Keratinocyte (primary cell): ENCODE measurements around the gene ENTREP1. TPM values are rescaled to one million over a fixed set of nuclear protein-coding genes. Genes with fewer than 3 reads are reported as not detected.

Experiments
- DNase-seq: peaks from one replicate; pipeline ENCODE4 v3.0.0-alpha.2; 2011; ENCODE audit warnings: low read depth, missing footprints, low spot score
- FAIRE-seq: peaks from 2 replicates; lab custom pipeline; 2011; peaks lifted over from hg19 to GRCh38; lab: Jason Lieb, UNC
- H2AFZ ChIP-seq: 2 replicates; pipeline ENCODE4 v1.6.0; 2012; ENCODE audit warnings: low read length, control low read depth, inconsistent platforms; ENCODE audit not compliant: control insufficient read depth
- H3K27ac ChIP-seq: 2 replicates; pipeline ENCODE4 v1.5.1; 2011; ENCODE audit warnings: low read length; ENCODE audit not compliant: control insufficient read depth, insufficient read depth
- H3K27me3 ChIP-seq: 3 replicates; pipeline ENCODE4 v1.6.0; 2011; ENCODE audit warnings: low read length; ENCODE audit not compliant: control insufficient read depth, insufficient read depth; ENCODE audit errors: extremely low read depth
- H3K36me3 ChIP-seq, 2 experiments: 2 replicates in 1 of 2; 3 replicates in 1 of 2; pipeline ENCODE4 v1.5.1; 2011; ENCODE audit warnings: low read length in 2 of 2, mild to moderate bottlenecking in 1 of 2; ENCODE audit not compliant: control insufficient read depth in 2 of 2, insufficient read depth in 2 of 2; ENCODE audit errors: extremely low read depth in 1 of 2
- H3K4me1 ChIP-seq: 3 replicates; pipeline ENCODE4 v1.5.1; 2011; ENCODE audit warnings: low read length; ENCODE audit not compliant: control insufficient read depth, insufficient read depth; ENCODE audit errors: extremely low read depth
- H3K4me2 ChIP-seq: 3 replicates; pipeline ENCODE4 v1.6.0; 2011; ENCODE audit warnings: low read depth, low read length; ENCODE audit not compliant: control insufficient read depth, insufficient read depth; ENCODE audit errors: extremely low read depth
- H3K4me3 ChIP-seq, 3 experiments: fragments of 200-600 bp in 1 of 3; sonication (generic) in 1 of 3; 2 replicates in 2 of 3; 3 replicates in 1 of 3; pipeline ENCODE4 v1.5.1; 2011 to 2016; ENCODE audit warnings: low read length in 3 of 3, mild to moderate bottlenecking in 3 of 3, control low read depth in 2 of 3, inconsistent platforms in 1 of 3, low read depth in 1 of 3, mixed read lengths in 1 of 3, mixed run types in 1 of 3, moderate library complexity in 1 of 3; ENCODE audit not compliant: control insufficient read depth in 2 of 3, insufficient read depth in 2 of 3; ENCODE audit errors: extremely low read depth in 1 of 3
- H3K79me2 ChIP-seq: 2 replicates; pipeline ENCODE4 v1.6.0; 2012; ENCODE audit warnings: low read length; ENCODE audit not compliant: control insufficient read depth, insufficient read depth
- H3K9ac ChIP-seq: 3 replicates; pipeline ENCODE4 v1.6.0; 2011; ENCODE audit warnings: low read length; ENCODE audit not compliant: control insufficient read depth, insufficient read depth; ENCODE audit errors: extremely low read depth
- H3K9me1 ChIP-seq: 3 replicates; pipeline ENCODE4 v1.6.0; 2011; ENCODE audit warnings: low read length; ENCODE audit not compliant: control insufficient read depth, insufficient read depth; ENCODE audit errors: extremely low read depth
- H3K9me3 ChIP-seq: 2 replicates; pipeline ENCODE4 v1.5.1; 2012; ENCODE audit warnings: low read depth, low read length; ENCODE audit not compliant: control insufficient read depth
- H4K20me1 ChIP-seq: 3 replicates; pipeline ENCODE4 v1.6.0; 2011; ENCODE audit warnings: low read length; ENCODE audit not compliant: control insufficient read depth, insufficient read depth; ENCODE audit errors: extremely low read depth
- CTCF ChIP-seq, 3 experiments: IDR thresholded peaks in 1 of 3; conservative IDR thresholded peaks in 1 of 3; optimal IDR thresholded peaks in 1 of 3; 2 replicates in 2 of 3; 3 replicates in 1 of 3; pipeline versions ENCODE3 to v1.5.1; 2011; ENCODE audit warnings: low read length in 3 of 3, mild to moderate bottlenecking in 3 of 3, moderate library complexity in 2 of 3, control low read depth in 1 of 3, inconsistent platforms in 1 of 3; ENCODE audit not compliant: insufficient read depth in 2 of 3; ENCODE audit errors: extremely low read depth in 1 of 3
- EZH2 ChIP-seq: IDR thresholded peaks from one replicate; pipeline ENCODE4 v1.6.1; 2012; ENCODE audit warnings: inconsistent platforms, mild to moderate bottlenecking, low read length, moderate library complexity
- dilution Hi-C: fragments of 300-500 bp; cut with MboI; formaldehyde crosslinking; loops from one replicate; pipeline ENCODE4 v1.7.0; 2020; ENCODE audit warnings: low sequenced_read_pairs; ENCODE audit not compliant: extremely low pct_ligation_motif_present
- polyA plus RNA-seq, 5 experiments: library from polyadenylated mRNA; depleted of rRNA in 3 of 5; stranded (reverse) in 3 of 5; stranded (forward) in 1 of 5; unstranded in 1 of 5; fragments of >200 nt; gene quantifications; 1 replicate in 1 of 5; 2 replicates in 3 of 5; 3 replicates in 1 of 5; pipeline versions ENCODE4 v1.2.1 to v1.2.3, GENCODE V29; 2011 to 2012; ENCODE audit warnings: missing spikeins in 2 of 5, low read depth in 1 of 5, low replicate concordance in 1 of 5

The ENTREP1 gene
- polyA plus RNA-seq, 1 donor (not counting 4 experiments of a cell fraction or from before 2014, with no cell fraction given), result 0.52 TPM

GRCh38 chr9:69317081-69317480 lies 7.9 kb upstream of the ENTREP1 start:
- peaks cover 5% of the 10 kb centered on the region for H3K4me1 ChIP-seq
- H3K9me1 ChIP-seq, result no peaks in the 10 kb centered on the region
- H3K4me2 ChIP-seq, result no peak overlapping the region
- H3K9me3 ChIP-seq, result peaks cover 7% of the 10 kb centered on the region
- no peaks in the 10 kb centered on the region for H3K79me2 ChIP-seq
- DNase-seq (no peak), FAIRE-seq (no peak)
- TF ChIP-seq CTCF (optimal IDR thresholded peaks at IDR 0.05 in 1 of 3, IDR thresholded peaks at IDR 0.05 in 1 of 3, conservative IDR thresholded peaks at IDR 0.05 in 1 of 3; ENCODE audit: extremely low read depth in 1 of 3, insufficient read depth in 2 of 3, low read length in 3 of 3) (no peak), EZH2 (no peak)
- H3K27me3 ChIP-seq, result no peaks in the 10 kb centered on the region
- H3K27ac ChIP-seq, result no peak overlapping the region
- H3K36me3 ChIP-seq, result no peaks in the 10 kb centered on the region
- no peak overlapping the region for H3K4me3 ChIP-seq
- no peak overlapping the region for H3K9ac ChIP-seq
- no peak overlapping the region for H2AFZ ChIP-seq
- H4K20me1 ChIP-seq, result no peaks in the 10 kb centered on the region
- dilution Hi-C loops, result no loop called here

GRCh38 chr9:69317894-69318293 lies 7.1 kb upstream of the ENTREP1 start:
- Histone ChIP-seq H3K79me2 (no peaks in the 10 kb centered on the region), H3K4me1 (peaks cover 5% of the 10 kb centered on the region), H3K27ac (no peak overlapping the region), H3K9me3 (peaks cover 3% of the 10 kb centered on the region), H3K4me2 (no peak overlapping the region), H3K9ac (no peak overlapping the region), H4K20me1 (no peaks in the 10 kb centered on the region), H3K27me3 (no peaks in the 10 kb centered on the region), H3K9me1 (no peaks in the 10 kb centered on the region), H2AFZ (no peak overlapping the region), H3K36me3 (no peaks in the 10 kb centered on the region), H3K4me3 (no peak overlapping the region)
- dilution Hi-C loops, result no loop called here
- no peak for TF ChIP-seq EZH2
- TF ChIP-seq CTCF (optimal IDR thresholded peaks at IDR 0.05 in 1 of 3, IDR thresholded peaks at IDR 0.05 in 1 of 3, conservative IDR thresholded peaks at IDR 0.05 in 1 of 3; ENCODE audit: extremely low read depth in 1 of 3, insufficient read depth in 2 of 3, low read length in 3 of 3), result no peak
- DNase-seq (no peak), FAIRE-seq (no peak)
